Epithelial cell of esophagus (primary cell): ENCODE data around the gene LDLRAP1.
"Not testable (repeated sequence)": the region's sequence is repeated elsewhere in the genome, so short reads cannot be mapped to it uniquely, and the experiment has no call there.

Experiments used
- DNase-seq: peaks from one replicate; pipeline ENCODE4 v3.0.0; 2010; ENCODE audit warnings: low read depth
- H3K4me3 ChIP-seq: 2 replicates; pipeline ENCODE4 v1.5.1; 2011; ENCODE audit warnings: mild to moderate bottlenecking, low read length, control low read depth
- CTCF ChIP-seq: IDR thresholded peaks from 2 replicates; pipeline ENCODE4 v1.5.1; 2011; ENCODE audit warnings: low read depth, mild to moderate bottlenecking, low read length, control low read depth, inconsistent platforms; ENCODE audit not compliant: insufficient read depth; ENCODE audit errors: missing control alignments

Gene LDLRAP1

GRCh38 chr1:25587290-25587689, 43.9 kb downstream of the LDLRAP1 start:
- no peak for TF ChIP-seq CTCF
- no peak overlapping the region for H3K4me3 ChIP-seq

DNA sequence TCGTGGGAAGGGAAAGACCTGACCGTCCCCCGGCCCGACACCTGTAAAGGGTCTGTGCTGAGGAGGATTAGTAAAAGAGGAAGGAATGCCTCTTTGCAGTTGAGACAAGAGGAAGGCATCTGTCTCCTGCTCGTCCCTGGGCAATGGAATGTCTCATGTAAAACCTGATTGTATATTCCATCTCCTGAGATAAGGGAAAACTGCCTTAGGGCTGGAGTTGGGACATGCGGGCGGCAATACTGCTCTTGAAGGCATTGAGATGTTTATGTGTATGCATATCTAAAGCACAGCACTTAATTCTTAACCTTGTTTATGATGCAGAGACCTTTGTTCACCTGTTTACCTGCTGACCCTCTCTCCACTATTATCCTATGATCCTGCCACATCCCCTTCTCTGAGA, 44.8 kb downstream of the LDLRAP1 start:
- not testable (repeated sequence) for DNase-seq

More at GRCh38 chr1:25587290-25587689, 43.9 kb downstream of the LDLRAP1 start:
- DNase-seq = no peak

DNA sequence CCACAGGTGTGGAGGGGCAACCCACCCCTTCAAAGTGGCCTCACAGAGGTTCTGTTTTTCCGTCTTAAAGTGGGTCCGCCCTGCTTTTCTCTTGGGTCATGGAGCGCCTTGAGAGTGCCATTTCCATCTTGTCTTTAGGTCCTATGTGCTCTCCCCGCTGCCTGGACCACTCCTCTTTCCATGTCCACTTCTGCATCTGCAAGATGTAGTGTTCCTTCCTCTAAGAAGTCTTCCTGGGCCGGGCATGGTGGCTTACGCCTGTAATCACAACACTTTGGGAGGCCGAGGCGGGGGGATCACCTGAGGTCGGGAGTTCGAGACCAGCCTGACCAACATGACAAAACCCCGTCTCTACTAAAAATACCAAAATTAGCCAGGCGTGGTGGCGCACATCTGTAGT, 45.4 kb downstream of the LDLRAP1 start:
- not testable (repeated sequence) for DNase-seq, H3K4me3 ChIP-seq

More for the DNA sequence above, 44.8 kb downstream of the LDLRAP1 start:
- not testable (repeated sequence) for H3K4me3 ChIP-seq

- H3K4me3 ChIP-seq = no peak overlapping the region
- TF ChIP-seq CTCF = no peak
- no peak for DNase-seq
These were observed 46.9 kb downstream of the LDLRAP1 start for GRCh38 chr1:25590096-25590824.

DNA sequence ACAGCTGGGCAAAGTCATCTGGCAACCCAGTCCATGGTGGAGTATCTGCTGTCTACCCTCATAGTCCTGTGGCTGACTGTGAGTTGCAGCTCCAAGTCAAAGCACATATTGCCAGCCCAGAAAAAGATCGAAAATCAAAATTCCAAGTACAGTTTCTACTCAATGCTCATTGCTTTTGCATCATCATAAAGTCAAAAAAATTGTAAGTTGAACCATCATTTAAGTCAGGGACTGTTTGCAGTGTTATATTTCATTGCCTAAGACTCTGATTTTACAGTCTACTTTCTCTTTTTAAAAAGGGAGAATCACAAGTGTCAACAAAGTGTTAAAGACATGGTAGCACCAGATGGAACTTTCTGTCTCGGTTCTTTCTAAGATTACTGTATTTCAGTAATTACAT, 50.5 kb downstream of the LDLRAP1 start:
- TF ChIP-seq CTCF = no peak
- DNase-seq = no peak
- H3K4me3 ChIP-seq = no peak overlapping the region

GRCh38 chr1:25594971-25595370, 51.6 kb downstream of the LDLRAP1 start:
- H3K4me3 ChIP-seq = no peak overlapping the region
- no peak for TF ChIP-seq CTCF
- no peak for DNase-seq

- DNase-seq, H3K4me3 ChIP-seq: not testable (repeated sequence)
These were observed 53.2 kb downstream of the LDLRAP1 start for GRCh38 chr1:25596641-25597040.

GRCh38 chr1:25598879-25599278, 55.5 kb downstream of the LDLRAP1 start:
- no peak for DNase-seq
- TF ChIP-seq CTCF = no peak
- H3K4me3 ChIP-seq = no peak overlapping the region
